Neuron (in vitro differentiated cells): ENCODE data around the gene SMARCA4.
"Not testable (repeated sequence)": the region's sequence is repeated elsewhere in the genome, so short reads cannot be mapped to it uniquely, and the experiment has no call there.

Experiments used
- H2AFZ ChIP-seq: one replicate; pipeline ENCODE4 v1.6.1; 2013; ENCODE audit warnings: low read depth, mild to moderate bottlenecking, inconsistent platforms, low read length, moderate library complexity
- H3K27me3 ChIP-seq: one replicate; pipeline ENCODE4 v1.6.1; 2013; ENCODE audit warnings: low read length; ENCODE audit not compliant: insufficient read depth
- H3K36me3 ChIP-seq: one replicate; pipeline ENCODE4 v1.6.1; 2013; ENCODE audit warnings: low read length; ENCODE audit not compliant: insufficient read depth
- H3K4me1 ChIP-seq: one replicate; pipeline ENCODE4 v1.6.1; 2013; ENCODE audit warnings: low read length; ENCODE audit not compliant: insufficient read depth
- H3K4me3 ChIP-seq: 2 replicates; pipeline ENCODE4 v1.5.1; 2013; ENCODE audit warnings: mild to moderate bottlenecking, low read length, moderate library complexity
- H3K9me3 ChIP-seq: one replicate; pipeline ENCODE4 v1.6.1; 2013; ENCODE audit warnings: low read length

SMARCA4 gene

GRCh38 chr19:10946958-10947657 lies 13.7 kb upstream of the SMARCA4 start:
- Histone ChIP-seq H2AFZ (no peak overlapping the region), H3K4me1 (no peaks in the 10 kb centered on the region), H3K36me3 (no peaks in the 10 kb centered on the region), H3K27me3 (no peaks in the 10 kb centered on the region), H3K9me3 (no peaks in the 10 kb centered on the region), H3K4me3 (no peak overlapping the region)

GRCh38 chr19:10952809-10953208 lies 8.0 kb upstream of the SMARCA4 start:
- no peak overlapping the region for H3K4me3 ChIP-seq

GRCh38 chr19:10959277-10959968 lies 1.4 kb upstream of the SMARCA4 start:
- H2AFZ ChIP-seq, H3K36me3 ChIP-seq, H3K27me3 ChIP-seq, H3K9me3 ChIP-seq, H3K4me1 ChIP-seq: not testable (repeated sequence)
- H3K4me3 ChIP-seq = peak overlapping the region; percentile 81

More at GRCh38 chr19:10952809-10953208, 8.0 kb upstream of the SMARCA4 start:
- Histone ChIP-seq H3K4me1 (no peaks in the 10 kb centered on the region), H2AFZ (no peak overlapping the region), H3K9me3 (no peaks in the 10 kb centered on the region), H3K36me3 (no peaks in the 10 kb centered on the region), H3K27me3 (no peaks in the 10 kb centered on the region)

GRCh38 chr19:10961073-10961860 lies 437 bp downstream of the SMARCA4 start:
- no peaks in the 10 kb centered on the region for H3K27me3 ChIP-seq

GRCh38 chr19:10962863-10963262 lies 2.0 kb downstream of the SMARCA4 start:
- Histone ChIP-seq H3K9me3 (no peaks in the 10 kb centered on the region), H3K4me3 (peak overlapping the region; percentile 100), H3K36me3 (peaks cover 7% of the 10 kb centered on the region), H3K27me3 (no peaks in the 10 kb centered on the region), H3K4me1 (peaks cover 8% of the 10 kb centered on the region), H2AFZ (no peak overlapping the region)

More at GRCh38 chr19:10961073-10961860, 437 bp downstream of the SMARCA4 start:
- Histone ChIP-seq H3K4me3 (peak overlapping the region; percentile 100), H3K36me3 (peaks cover 7% of the 10 kb centered on the region), H3K4me1 (peaks cover 8% of the 10 kb centered on the region), H3K9me3 (no peaks in the 10 kb centered on the region), H2AFZ (peak overlapping the region; percentile 75)

GRCh38 chr19:10963865-10964264 lies 3.0 kb downstream of the SMARCA4 start:
- H3K9me3 ChIP-seq = no peaks in the 10 kb centered on the region
- no peaks in the 10 kb centered on the region for H3K27me3 ChIP-seq

GRCh38 chr19:10964903-10965302 lies 4.1 kb downstream of the SMARCA4 start:
- no peaks in the 10 kb centered on the region for H3K9me3 ChIP-seq
- H2AFZ ChIP-seq = no peak overlapping the region
- no peak overlapping the region for H3K4me3 ChIP-seq
- H3K36me3 ChIP-seq = peaks cover 7% of the 10 kb centered on the region
- peaks cover 13% of the 10 kb centered on the region for H3K4me1 ChIP-seq
- H3K27me3 ChIP-seq = no peaks in the 10 kb centered on the region

More at GRCh38 chr19:10963865-10964264, 3.0 kb downstream of the SMARCA4 start:
- H3K4me1 ChIP-seq = peaks cover 13% of the 10 kb centered on the region
- H3K4me3 ChIP-seq = no peak overlapping the region
- peaks cover 7% of the 10 kb centered on the region for H3K36me3 ChIP-seq
- no peak overlapping the region for H2AFZ ChIP-seq

GRCh38 chr19:10965398-10965797 lies 4.6 kb downstream of the SMARCA4 start:
- no peaks in the 10 kb centered on the region for H3K9me3 ChIP-seq
- no peaks in the 10 kb centered on the region for H3K27me3 ChIP-seq
- no peak overlapping the region for H3K4me3 ChIP-seq
- H3K36me3 ChIP-seq = peaks cover 7% of the 10 kb centered on the region
- peaks cover 13% of the 10 kb centered on the region for H3K4me1 ChIP-seq
- no peak overlapping the region for H2AFZ ChIP-seq

- Histone ChIP-seq H3K36me3 (peaks cover 7% of the 10 kb centered on the region), H3K9me3 (no peaks in the 10 kb centered on the region), H2AFZ (no peak overlapping the region), H3K27me3 (no peaks in the 10 kb centered on the region), H3K4me1 (peaks cover 13% of the 10 kb centered on the region), H3K4me3 (no peak overlapping the region)
Observed at GRCh38 chr19:10966809-10967208, 6.0 kb downstream of the SMARCA4 start.

- peaks cover 11% of the 10 kb centered on the region for H3K36me3 ChIP-seq
Observed at GRCh38 chr19:10968527-10969135, 7.8 kb downstream of the SMARCA4 start.

GRCh38 chr19:10971107-10971726 lies 10.4 kb downstream of the SMARCA4 start:
- Histone ChIP-seq H3K4me3 (no peak overlapping the region), H3K9me3 (peaks cover 4% of the 10 kb centered on the region), H3K36me3 (peaks cover 8% of the 10 kb centered on the region), H3K4me1 (peaks cover 6% of the 10 kb centered on the region), H2AFZ (no peak overlapping the region), H3K27me3 (no peaks in the 10 kb centered on the region)

More at GRCh38 chr19:10968527-10969135, 7.8 kb downstream of the SMARCA4 start:
- no peak overlapping the region for H2AFZ ChIP-seq
- H3K4me3 ChIP-seq = no peak overlapping the region
- no peaks in the 10 kb centered on the region for H3K27me3 ChIP-seq
- peaks cover 6% of the 10 kb centered on the region for H3K4me1 ChIP-seq
- peaks cover 2% of the 10 kb centered on the region for H3K9me3 ChIP-seq

GRCh38 chr19:10975374-10976130 lies 14.7 kb downstream of the SMARCA4 start:
- peaks cover 24% of the 10 kb centered on the region for H3K36me3 ChIP-seq
- H3K4me1 ChIP-seq = no peaks in the 10 kb centered on the region
- peaks cover 10% of the 10 kb centered on the region for H3K9me3 ChIP-seq
- H3K4me3 ChIP-seq = no peak overlapping the region
- H2AFZ ChIP-seq = no peak overlapping the region
- no peaks in the 10 kb centered on the region for H3K27me3 ChIP-seq
